ENCODE measurements around the gene SCYL1.

GRCh38 chr11:65501186-65501471 lies 23.8 kb upstream of the SCYL1 start:
- no peak for TF ChIP-seq EZH2phosphoT487 (IDR thresholded peaks at IDR 0.05; ENCODE audit: low read length)
- TF ChIP-seq, protein P1, sequence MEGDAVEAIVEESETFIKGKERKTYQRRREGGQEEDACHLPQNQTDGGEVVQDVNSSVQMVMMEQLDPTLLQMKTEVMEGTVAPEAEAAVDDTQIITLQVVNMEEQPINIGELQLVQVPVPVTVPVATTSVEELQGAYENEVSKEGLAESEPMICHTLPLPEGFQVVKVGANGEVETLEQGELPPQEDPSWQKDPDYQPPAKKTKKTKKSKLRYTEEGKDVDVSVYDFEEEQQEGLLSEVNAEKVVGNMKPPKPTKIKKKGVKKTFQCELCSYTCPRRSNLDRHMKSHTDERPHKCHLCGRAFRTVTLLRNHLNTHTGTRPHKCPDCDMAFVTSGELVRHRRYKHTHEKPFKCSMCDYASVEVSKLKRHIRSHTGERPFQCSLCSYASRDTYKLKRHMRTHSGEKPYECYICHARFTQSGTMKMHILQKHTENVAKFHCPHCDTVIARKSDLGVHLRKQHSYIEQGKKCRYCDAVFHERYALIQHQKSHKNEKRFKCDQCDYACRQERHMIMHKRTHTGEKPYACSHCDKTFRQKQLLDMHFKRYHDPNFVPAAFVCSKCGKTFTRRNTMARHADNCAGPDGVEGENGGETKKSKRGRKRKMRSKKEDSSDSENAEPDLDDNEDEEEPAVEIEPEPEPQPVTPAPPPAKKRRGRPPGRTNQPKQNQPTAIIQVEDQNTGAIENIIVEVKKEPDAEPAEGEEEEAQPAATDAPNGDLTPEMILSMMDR (IDR thresholded peaks at IDR 0.05; ENCODE audit: low read length), result no peak

Data from MM.1S (cell line).